Astrocyte of the spinal cord (primary cell): ENCODE results near the gene HTR4.

Source experiments
- DNase-seq: peaks from one replicate; pipeline ENCODE4 v3.0.0; 2011; ENCODE audit warnings: low read depth, low spot score
- H3K4me3 ChIP-seq: 2 replicates; pipeline ENCODE4 v1.5.1; 2011; ENCODE audit warnings: low read depth, mild to moderate bottlenecking, low read length, moderate library complexity
- CTCF ChIP-seq: IDR thresholded peaks from 2 replicates; pipeline ENCODE4 v1.5.1; 2012; ENCODE audit warnings: low read depth, mild to moderate bottlenecking, low read length, inconsistent platforms
- in situ Hi-C: cut with HindIII; loops from 2 replicates; pipeline ENCODE4 v1.10.0; 2017; ENCODE audit warnings: low sequenced_read_pairs

HTR4 gene

GRCh38 chr5:148690945-148691344, 36.6 kb upstream of the HTR4 start:
- no peak for TF ChIP-seq CTCF
- H3K4me3 ChIP-seq: no peak overlapping the region
- in situ Hi-C loops: no loop called here
- no peak for DNase-seq

GRCh38 chr5:148688787-148689186, 34.5 kb upstream of the HTR4 start:
- H3K4me3 ChIP-seq: no peak overlapping the region
- in situ Hi-C loops: no loop called here
- TF ChIP-seq CTCF: no peak
- DNase-seq: no peak

GRCh38 chr5:148687871-148688270, 33.5 kb upstream of the HTR4 start:
- no peak overlapping the region for H3K4me3 ChIP-seq
- no peak for TF ChIP-seq CTCF
- DNase-seq: no peak
- in situ Hi-C loops: no loop called here

- in situ Hi-C loops: no loop called here
- H3K4me3 ChIP-seq: no peak overlapping the region
- peak; percentile 34 for TF ChIP-seq CTCF
- DNase-seq: peak; percentile 17
Observed at GRCh38 chr5:148687427-148687826, 33.1 kb upstream of the HTR4 start.

GRCh38 chr5:148686660-148687059, 32.3 kb upstream of the HTR4 start:
- in situ Hi-C loops: no loop called here
- no peak for TF ChIP-seq CTCF
- no peak overlapping the region for H3K4me3 ChIP-seq
- no peak for DNase-seq

GRCh38 chr5:148685520-148686134, 31.3 kb upstream of the HTR4 start:
- no peak for DNase-seq
- TF ChIP-seq CTCF: no peak
- no peak overlapping the region for H3K4me3 ChIP-seq
- in situ Hi-C loops: no loop called here

- no peak for DNase-seq
- H3K4me3 ChIP-seq: no peak overlapping the region
- no peak for TF ChIP-seq CTCF
- in situ Hi-C loops: no loop called here
Observed at GRCh38 chr5:148684528-148684927, 30.2 kb upstream of the HTR4 start.
